HepG2 (cell line): ENCODE results near the gene PRXL2B. TPM values are rescaled to one million over a fixed set of nuclear protein-coding genes. Genes with fewer than 3 reads are reported as not detected.

Experiments used
- ATM ChIP-seq: fragments of 450-650 bp; IDR thresholded peaks from 2 replicates; pipeline ENCODE4 v1.7.1; 2017; ENCODE audit warnings: mild to moderate bottlenecking, borderline replicate concordance
- HDAC2 ChIP-seq: sonication (generic); formaldehyde crosslinking; IDR thresholded peaks from 2 replicates; pipeline ENCODE4 v1.4.0; 2020; ENCODE audit warnings: missing genetic modification reagents
- KDM1A ChIP-seq: IDR thresholded peaks from 2 replicates; pipeline ENCODE4 v1.6.1; 2016; ENCODE audit warnings: missing compliant biosample characterization
- PRDM4 ChIP-seq: sonication (generic); formaldehyde crosslinking; IDR thresholded peaks from 2 replicates; pipeline ENCODE4 v1.9.0; 2021; ENCODE audit warnings: missing genetic modification reagents, borderline replicate concordance
- STAT6 ChIP-seq: sonication (generic); formaldehyde crosslinking; IDR thresholded peaks from 2 replicates; pipeline ENCODE4 v1.4.0; 2020; ENCODE audit warnings: missing genetic modification reagents, mild to moderate bottlenecking, borderline replicate concordance
- ZNF333 ChIP-seq: sonication (generic); formaldehyde crosslinking; IDR thresholded peaks from 2 replicates; pipeline ENCODE4 v1.4.0; 2020; ENCODE audit warnings: mild to moderate bottlenecking, missing genetic modification reagents, borderline replicate concordance
- ZNF770 ChIP-seq: sonication (generic); formaldehyde crosslinking; IDR thresholded peaks from 2 replicates; pipeline ENCODE4 v1.5.0; 2020; ENCODE audit warnings: mild to moderate bottlenecking, missing genetic modification reagents
- polyA plus RNA-seq, 8 experiments: library from polyadenylated mRNA; depleted of rRNA in 3 of 8; stranded (reverse) in 7 of 8; unstranded in 1 of 8; fragments of >200 nt; fragmentation: Illumina TruSeq in 4 of 8; extraction: Trizol in 4 of 8; gene quantifications; 2 replicates each; pipeline versions ENCODE4 v1.2.1 to v1.2.3, GENCODE V29; 2011 to 2016; ENCODE audit warnings: low read depth in 4 of 8, missing spikeins in 1 of 8, mixed read lengths in 1 of 8; ENCODE audit not compliant: insufficient read depth in 1 of 8
- total RNA-seq, 5 experiments: library from RNA; depleted of rRNA; stranded (reverse); fragments of >200 nt; fragmentation: Illumina TruSeq; extraction: Trizol; gene quantifications; 2 replicates each; pipeline ENCODE4 v1.2.3, GENCODE V29; 2016; ENCODE audit warnings: low read depth in 1 of 5
- TF ChIP-seq, protein P1 (sequence below): IDR thresholded peaks from 2 replicates; pipeline ENCODE4 v1.4.0; 2020; ENCODE audit warnings: mild to moderate bottlenecking, missing genetic modification reagents
- TF ChIP-seq, protein P2 (sequence below): sonication (generic); formaldehyde crosslinking; IDR thresholded peaks from 2 replicates; pipeline ENCODE4 v1.5.1; 2020; ENCODE audit warnings: mild to moderate bottlenecking, missing genetic modification reagents, borderline replicate concordance
- TF ChIP-seq, protein P3 (sequence below): sonication (generic); formaldehyde crosslinking; IDR thresholded peaks from 2 replicates; pipeline ENCODE4 v1.5.0; 2020; ENCODE audit warnings: missing genetic modification reagents, mild to moderate bottlenecking, borderline replicate concordance

Gene PRXL2B
- total and polyA plus RNA-seq, 2 of the 13 experiments (the other 11 are each of a cell fraction or from before 2014, with no cell fraction given), result 16.8 to 22.1 TPM

- TF ChIP-seq PRDM4 (no peak), ZNF333 (no peak), KDM1A (CRISPR knock-in tag) (0 out of 2 replicates have a peak, but pooled peaks have one; percentile 41), HDAC2 (CRISPR knock-in tag) (peak; percentile 71), STAT6 (CRISPR knock-in tag) (no peak), ATM (no peak), ZNF770 (CRISPR knock-in tag) (peak; percentile 99)
- TF ChIP-seq, protein P1, sequence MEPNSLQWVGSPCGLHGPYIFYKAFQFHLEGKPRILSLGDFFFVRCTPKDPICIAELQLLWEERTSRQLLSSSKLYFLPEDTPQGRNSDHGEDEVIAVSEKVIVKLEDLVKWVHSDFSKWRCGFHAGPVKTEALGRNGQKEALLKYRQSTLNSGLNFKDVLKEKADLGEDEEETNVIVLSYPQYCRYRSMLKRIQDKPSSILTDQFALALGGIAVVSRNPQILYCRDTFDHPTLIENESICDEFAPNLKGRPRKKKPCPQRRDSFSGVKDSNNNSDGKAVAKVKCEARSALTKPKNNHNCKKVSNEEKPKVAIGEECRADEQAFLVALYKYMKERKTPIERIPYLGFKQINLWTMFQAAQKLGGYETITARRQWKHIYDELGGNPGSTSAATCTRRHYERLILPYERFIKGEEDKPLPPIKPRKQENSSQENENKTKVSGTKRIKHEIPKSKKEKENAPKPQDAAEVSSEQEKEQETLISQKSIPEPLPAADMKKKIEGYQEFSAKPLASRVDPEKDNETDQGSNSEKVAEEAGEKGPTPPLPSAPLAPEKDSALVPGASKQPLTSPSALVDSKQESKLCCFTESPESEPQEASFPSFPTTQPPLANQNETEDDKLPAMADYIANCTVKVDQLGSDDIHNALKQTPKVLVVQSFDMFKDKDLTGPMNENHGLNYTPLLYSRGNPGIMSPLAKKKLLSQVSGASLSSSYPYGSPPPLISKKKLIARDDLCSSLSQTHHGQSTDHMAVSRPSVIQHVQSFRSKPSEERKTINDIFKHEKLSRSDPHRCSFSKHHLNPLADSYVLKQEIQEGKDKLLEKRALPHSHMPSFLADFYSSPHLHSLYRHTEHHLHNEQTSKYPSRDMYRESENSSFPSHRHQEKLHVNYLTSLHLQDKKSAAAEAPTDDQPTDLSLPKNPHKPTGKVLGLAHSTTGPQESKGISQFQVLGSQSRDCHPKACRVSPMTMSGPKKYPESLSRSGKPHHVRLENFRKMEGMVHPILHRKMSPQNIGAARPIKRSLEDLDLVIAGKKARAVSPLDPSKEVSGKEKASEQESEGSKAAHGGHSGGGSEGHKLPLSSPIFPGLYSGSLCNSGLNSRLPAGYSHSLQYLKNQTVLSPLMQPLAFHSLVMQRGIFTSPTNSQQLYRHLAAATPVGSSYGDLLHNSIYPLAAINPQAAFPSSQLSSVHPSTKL (CRISPR knock-in tag), result 0 out of 2 replicates have a peak, but pooled peaks have one; percentile 34
- TF ChIP-seq, protein P2, sequence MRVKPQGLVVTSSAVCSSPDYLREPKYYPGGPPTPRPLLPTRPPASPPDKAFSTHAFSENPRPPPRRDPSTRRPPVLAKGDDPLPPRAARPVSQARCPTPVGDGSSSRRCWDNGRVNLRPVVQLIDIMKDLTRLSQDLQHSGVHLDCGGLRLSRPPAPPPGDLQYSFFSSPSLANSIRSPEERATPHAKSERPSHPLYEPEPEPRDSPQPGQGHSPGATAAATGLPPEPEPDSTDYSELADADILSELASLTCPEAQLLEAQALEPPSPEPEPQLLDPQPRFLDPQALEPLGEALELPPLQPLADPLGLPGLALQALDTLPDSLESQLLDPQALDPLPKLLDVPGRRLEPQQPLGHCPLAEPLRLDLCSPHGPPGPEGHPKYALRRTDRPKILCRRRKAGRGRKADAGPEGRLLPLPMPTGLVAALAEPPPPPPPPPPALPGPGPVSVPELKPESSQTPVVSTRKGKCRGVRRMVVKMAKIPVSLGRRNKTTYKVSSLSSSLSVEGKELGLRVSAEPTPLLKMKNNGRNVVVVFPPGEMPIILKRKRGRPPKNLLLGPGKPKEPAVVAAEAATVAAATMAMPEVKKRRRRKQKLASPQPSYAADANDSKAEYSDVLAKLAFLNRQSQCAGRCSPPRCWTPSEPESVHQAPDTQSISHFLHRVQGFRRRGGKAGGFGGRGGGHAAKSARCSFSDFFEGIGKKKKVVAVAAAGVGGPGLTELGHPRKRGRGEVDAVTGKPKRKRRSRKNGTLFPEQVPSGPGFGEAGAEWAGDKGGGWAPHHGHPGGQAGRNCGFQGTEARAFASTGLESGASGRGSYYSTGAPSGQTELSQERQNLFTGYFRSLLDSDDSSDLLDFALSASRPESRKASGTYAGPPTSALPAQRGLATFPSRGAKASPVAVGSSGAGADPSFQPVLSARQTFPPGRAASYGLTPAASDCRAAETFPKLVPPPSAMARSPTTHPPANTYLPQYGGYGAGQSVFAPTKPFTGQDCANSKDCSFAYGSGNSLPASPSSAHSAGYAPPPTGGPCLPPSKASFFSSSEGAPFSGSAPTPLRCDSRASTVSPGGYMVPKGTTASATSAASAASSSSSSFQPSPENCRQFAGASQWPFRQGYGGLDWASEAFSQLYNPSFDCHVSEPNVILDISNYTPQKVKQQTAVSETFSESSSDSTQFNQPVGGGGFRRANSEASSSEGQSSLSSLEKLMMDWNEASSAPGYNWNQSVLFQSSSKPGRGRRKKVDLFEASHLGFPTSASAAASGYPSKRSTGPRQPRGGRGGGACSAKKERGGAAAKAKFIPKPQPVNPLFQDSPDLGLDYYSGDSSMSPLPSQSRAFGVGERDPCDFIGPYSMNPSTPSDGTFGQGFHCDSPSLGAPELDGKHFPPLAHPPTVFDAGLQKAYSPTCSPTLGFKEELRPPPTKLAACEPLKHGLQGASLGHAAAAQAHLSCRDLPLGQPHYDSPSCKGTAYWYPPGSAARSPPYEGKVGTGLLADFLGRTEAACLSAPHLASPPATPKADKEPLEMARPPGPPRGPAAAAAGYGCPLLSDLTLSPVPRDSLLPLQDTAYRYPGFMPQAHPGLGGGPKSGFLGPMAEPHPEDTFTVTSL (CRISPR knock-in tag), result peak; percentile 61; the same call in 1 of the 2 replicates
- TF ChIP-seq, protein P3, sequence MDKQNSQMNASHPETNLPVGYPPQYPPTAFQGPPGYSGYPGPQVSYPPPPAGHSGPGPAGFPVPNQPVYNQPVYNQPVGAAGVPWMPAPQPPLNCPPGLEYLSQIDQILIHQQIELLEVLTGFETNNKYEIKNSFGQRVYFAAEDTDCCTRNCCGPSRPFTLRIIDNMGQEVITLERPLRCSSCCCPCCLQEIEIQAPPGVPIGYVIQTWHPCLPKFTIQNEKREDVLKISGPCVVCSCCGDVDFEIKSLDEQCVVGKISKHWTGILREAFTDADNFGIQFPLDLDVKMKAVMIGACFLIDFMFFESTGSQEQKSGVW (CRISPR knock-in tag), result no peak
Observed at GRCh38 chr1:2571348-2571747, 15.2 kb upstream of the PRXL2B start (continued).
